CD4-positive, alpha-beta T cell treated with Interleukin-1 beta for 1 hour (primary cell): ENCODE data around the gene SNX19.

Experiments
- DNase-seq, 2 donors: peaks; one replicate each; pipeline ENCODE4 v3.0.0-alpha.2; 2020 to 2022

Gene SNX19

GRCh38 chr11:130837194-130837593 lies 79.1 kb downstream of the SNX19 start:
- no peak for DNase-seq

GRCh38 chr11:130834886-130835285 lies 81.4 kb downstream of the SNX19 start:
- DNase-seq: no peak

GRCh38 chr11:130832566-130833425 lies 83.5 kb downstream of the SNX19 start:
- DNase-seq: no peak

GRCh38 chr11:130831976-130832375 lies 84.3 kb downstream of the SNX19 start:
- no peak for DNase-seq

GRCh38 chr11:130831506-130831905 lies 84.8 kb downstream of the SNX19 start:
- DNase-seq: no peak

- no peak for DNase-seq
These were observed 85.7 kb downstream of the SNX19 start for GRCh38 chr11:130830566-130830965.

- DNase-seq: no peak
These were observed 86.3 kb downstream of the SNX19 start for GRCh38 chr11:130829920-130830511.

- no peak for DNase-seq
These were observed 87.5 kb downstream of the SNX19 start for GRCh38 chr11:130828741-130829140.

GRCh38 chr11:130827451-130828377 lies 88.6 kb downstream of the SNX19 start:
- no peak for DNase-seq

- DNase-seq: no peak
These were observed 89.7 kb downstream of the SNX19 start for GRCh38 chr11:130826572-130826971.

GRCh38 chr11:130825983-130826382 lies 90.3 kb downstream of the SNX19 start:
- DNase-seq: no peak

- DNase-seq: no peak
These were observed 90.7 kb downstream of the SNX19 start for GRCh38 chr11:130825561-130825960.
